CD4-positive, alpha-beta T cell treated with Interleukin-12 subunit alpha and Interleukin-12 subunit beta, for 1 hour (primary cell): ENCODE data around the gene CHAF1A.

Experiments used
- DNase-seq: peaks from one replicate; pipeline ENCODE4 v3.0.0-alpha.2; 2020

CHAF1A gene

DNA sequence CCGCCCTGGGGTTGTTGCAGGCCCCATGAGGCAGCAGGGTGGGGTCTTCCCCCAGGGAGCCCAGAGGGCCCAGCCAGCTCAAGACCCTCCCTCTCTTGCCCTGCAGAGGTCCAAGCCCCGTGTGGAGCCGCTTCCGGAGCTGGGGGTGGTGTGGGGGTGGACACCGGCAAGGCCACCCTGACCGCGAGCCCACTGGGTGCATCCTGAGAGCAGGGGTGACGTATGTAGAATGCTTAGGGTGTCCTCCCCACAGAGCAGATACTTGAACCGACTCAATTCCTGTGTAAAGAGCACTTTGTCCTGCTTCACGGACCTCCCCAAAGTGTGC, 40.3 kb downstream of the CHAF1A start:
- no peak for DNase-seq

- no peak for DNase-seq
Observed at GRCh38 chr19:4443188-4443587, 40.7 kb downstream of the CHAF1A start.

DNA sequence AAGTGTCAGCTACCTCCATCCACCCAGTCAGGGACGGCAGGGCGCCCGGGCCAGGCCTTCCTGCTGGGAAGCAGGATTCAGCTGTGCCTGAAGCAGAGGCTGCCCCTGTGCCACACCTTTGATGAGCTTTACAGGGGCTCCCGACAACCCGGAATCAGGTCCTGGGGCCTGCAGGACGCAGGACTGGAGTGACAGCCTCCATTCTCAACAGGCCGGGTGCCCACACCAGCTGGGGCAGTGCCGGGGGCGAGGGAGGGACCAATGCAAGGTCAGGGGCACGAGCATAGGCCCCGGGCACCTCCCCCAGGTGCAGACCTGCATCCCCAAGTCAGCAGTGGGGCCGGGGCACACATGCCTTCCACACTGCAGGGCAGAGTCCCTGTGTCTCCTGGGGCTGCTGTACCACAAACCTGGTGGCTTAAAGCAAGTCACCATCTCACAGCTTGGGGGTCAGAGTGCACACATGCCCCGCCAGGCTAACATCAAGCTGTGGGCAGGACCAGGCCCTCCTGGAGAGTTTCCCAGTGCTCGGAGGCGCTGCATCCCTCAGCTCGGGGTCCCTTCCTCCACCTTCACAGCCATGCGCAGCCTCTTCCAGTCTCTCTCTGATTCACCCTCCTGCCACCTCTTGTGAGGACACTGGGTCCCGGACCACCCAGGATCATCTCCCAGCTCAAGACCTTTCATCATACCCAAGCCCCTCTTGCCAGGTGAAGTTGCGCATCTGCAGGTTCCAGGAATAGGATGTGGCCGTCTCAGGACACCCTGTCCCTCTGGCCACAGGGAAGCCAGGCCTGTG, 41.7 kb downstream of the CHAF1A start:
- no peak for DNase-seq

DNA sequence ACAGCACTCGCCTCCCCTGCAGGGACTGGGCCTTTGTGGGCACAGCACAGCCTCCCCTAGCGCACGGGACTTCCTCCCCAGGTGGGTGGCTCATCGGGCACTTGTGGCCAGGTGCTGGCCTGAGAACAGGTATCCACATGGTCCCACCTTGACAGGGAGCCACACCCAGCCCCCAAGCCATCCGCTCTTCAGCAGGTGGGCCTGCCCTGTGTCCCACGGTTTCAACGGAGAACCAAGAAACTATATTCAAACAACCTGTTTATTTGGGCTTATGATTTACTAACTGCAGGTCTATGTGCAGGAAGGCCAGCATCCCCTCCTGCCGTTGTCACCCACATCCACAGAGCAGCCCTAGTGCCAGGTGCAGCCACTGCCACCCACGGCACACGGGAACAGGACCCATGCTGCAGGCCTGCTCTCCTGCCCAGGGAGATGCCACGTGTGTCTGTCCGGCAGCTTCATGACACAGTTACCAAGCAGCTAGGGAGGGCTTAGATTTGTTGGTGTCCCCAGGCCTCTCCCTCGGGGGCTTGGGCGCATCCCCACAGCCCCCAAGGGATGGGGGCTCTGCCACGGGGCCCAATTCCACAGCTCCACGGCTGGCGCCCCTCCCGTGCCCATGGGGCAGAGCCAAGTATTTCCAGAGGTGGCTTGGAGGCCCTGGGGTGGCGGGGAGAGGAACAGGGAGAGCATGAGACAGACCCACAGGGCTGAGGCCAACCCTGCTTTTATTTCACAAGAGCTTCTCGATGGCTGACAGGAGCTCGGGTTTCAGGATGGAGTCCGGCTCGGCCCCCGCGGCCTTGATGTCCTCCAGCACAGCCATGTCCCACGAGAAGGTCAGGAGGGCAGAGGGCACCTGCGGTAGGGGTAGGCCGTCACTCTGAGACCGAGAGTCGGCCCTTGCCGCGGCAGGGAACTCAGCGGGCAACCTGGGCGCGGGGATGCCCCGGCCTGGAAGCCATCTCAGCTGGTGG, 42.6 kb downstream of the CHAF1A start:
- no peak for DNase-seq

GRCh38 chr19:4445963-4446703, 43.7 kb downstream of the CHAF1A start:
- no peak for DNase-seq

DNA sequence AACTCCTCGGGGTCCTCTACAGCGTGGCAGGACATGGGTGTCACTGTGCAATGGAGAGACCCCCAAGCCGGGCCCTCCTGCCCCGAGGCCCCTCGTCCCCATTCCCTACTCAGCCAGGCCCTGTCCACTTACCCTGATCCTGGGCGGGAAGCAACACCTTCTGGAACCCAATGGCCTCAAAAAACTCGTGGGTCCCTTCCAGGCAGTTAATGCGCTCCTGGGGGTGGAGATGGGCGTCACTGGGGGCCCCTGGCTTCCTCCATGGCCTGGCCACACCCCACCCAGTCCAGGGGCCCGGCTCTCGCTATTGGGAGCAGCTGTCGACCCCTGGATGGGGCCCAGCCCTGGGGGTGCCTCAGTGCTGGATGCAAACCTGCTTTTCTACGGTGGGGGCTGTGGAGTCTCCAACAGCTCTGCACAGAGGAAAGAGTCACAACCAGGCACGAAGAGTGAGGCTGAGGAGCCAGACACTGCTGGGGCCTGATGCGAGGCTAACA, 44.3 kb downstream of the CHAF1A start:
- no peak for DNase-seq

GRCh38 chr19:4447327-4448146, 45.1 kb downstream of the CHAF1A start:
- no peak for DNase-seq

DNA sequence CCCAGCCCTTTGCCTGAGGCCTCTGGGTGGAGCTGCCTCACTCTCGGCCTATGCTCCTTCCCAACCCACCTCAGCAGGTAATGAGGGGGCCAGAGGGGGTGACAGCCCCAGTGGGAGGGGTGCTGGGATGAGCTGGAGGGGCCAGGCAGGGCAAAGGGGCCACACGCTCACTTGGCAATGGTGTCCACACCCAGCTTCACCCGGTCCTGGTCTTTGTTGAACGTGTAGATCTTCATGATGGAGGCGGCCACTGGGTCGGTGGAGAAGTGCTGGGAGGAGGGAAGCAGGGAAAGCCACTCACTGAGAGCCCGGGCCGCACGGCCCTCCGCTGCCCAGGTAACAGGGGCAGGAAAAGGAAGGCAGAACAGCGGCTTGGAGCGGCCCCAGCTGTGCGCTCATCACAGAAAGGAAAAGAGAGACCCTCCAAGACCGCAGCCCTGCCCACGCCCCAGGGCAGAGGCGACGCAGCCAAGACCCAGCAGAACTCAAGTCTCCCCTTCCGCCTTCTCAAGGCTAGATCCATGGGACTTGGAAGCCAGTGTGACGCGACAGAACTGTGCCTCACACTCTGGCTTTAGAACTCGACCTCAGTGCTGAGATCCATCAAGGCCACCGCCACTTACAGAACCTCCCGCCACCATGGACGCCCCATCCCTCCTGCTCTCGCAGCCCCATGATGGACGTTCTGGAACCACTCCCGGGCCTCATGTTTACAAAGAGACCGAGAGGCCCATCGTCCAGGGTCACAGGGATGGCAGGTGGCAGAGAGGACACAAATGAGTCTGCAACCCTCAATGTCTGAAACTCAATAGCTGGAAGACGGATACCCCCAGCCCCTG, 45.9 kb downstream of the CHAF1A start:
- DNase-seq: no peak

GRCh38 chr19:4449022-4449638, 46.7 kb downstream of the CHAF1A start:
- no peak for DNase-seq

GRCh38 chr19:4449639-4450028, 47.2 kb downstream of the CHAF1A start:
- no peak for DNase-seq

DNA sequence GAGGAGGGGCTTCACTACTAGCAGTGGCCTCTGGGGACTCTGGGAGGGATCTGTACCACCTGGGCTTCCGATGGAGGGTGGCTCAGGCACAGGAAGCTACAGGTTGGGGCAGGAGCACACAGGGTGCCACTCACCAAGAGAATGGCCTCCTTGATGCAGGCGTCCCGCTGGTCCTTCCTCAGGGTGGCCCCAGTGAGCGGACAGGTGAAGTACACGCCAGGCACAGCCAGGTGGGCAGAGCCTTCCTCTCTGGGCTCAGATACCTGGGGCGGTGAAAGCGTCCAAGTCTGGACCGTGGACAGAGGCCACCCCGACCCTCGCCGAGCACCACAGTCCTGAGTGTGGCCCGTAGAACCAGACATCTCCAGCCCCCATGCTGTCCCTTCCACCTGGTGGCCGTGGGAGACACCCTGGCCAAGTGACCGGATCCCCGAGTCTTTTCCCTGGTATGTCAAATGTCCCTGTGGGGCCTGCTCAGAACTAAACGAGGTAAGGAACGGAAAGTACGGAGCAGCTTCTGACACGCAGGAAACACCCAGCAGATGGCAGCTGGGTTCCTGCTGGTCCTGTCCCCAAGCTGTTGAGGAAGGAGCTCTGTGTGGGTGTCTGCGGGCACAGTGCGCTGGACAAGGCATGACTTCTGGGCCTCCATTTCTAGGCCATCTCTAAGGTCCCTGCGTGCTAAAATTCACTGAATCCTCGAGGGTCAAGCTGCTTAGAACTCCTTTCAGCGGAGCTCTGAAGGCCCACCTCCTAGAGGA, 50.0 kb downstream of the CHAF1A start:
- no peak for DNase-seq

- no peak for DNase-seq
Observed at GRCh38 chr19:4453232-4454179, 51.1 kb downstream of the CHAF1A start.

DNA sequence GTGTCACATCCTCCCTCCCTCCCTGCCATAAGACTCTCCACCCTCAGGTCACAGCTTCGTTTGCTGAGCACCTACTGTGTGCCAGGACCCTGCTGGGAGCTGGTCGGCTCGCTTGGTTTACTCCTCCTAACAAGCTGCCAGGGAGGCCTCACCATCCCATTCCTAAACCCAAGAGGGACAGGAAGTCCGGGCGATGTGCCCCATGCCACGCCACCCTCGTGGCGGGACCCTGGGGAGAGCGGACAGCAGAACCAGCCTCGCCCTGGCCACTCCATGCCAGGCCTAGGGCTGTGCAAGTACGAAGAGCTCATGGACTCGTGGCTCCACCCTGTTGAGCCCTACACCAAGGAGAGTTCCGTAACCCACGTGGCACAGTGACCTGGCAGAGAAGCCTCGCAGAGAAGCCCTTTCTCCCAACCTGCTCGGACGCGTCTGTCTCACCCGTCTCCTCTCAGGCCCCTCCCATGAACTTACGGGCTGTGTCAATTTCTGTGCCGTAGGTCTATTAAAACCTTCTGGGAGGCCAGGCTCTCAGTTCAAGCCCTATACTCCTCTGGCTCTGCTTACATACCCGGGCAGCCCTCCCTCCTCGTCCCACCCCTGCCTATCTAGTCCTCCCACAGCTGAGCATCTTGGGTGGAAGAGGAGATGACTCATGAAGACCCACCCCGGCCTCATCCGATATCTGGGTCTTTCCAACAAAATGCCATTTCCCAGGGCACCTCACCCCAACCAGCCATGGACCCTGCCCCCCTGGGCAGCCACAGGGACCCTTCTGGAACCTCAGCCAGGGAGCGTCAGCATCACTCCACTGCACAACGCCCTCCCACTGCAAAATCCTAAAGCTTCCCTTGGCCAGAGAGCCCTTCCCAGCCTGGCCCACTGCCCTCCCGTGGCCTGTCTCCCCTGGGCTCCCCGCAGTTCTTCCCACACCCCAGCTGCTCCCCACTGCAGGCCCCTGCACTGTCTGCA, 52.6 kb downstream of the CHAF1A start:
- DNase-seq: no peak

DNA sequence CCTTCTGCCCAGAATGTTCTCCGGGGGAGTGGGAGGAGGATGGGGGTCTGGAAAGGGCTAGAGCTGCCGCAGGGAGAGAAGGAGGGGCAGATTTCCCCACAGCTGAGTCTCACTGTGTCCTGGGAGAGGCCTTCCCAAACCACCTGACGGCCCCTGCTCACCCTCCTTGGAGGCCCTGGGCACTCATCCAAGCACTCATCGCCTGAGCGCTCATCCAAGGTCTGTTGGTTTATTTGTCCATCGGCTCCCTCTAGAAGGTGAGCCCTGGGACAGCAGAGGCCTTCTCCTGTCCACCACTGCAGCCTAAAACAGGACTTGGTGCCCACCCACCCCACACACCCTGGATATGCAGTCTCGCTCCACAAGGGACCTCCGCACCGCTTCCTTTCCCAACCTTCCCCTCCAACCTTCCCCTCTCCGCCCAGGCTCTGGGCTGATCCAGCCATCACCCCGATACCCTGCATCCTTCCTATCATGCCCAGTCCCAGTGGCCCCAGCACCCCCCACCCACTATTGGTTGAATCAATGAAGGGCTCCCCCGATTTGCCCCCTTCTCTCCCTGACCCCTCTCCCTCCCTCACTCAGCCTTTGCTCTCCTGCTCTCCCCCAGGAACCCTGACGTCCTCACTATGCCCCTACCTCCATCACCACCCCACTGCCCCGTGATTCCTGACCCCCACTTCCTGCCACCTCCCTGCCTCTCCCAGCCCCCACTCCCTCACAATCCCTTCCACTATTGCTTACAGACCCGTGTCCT, 53.5 kb downstream of the CHAF1A start:
- DNase-seq: no peak

GRCh38 chr19:4456476-4456842, 54.0 kb downstream of the CHAF1A start:
- DNase-seq: no peak

- peak; percentile 46 for DNase-seq
Observed at GRCh38 chr19:4456843-4457653, 54.6 kb downstream of the CHAF1A start.
